Stimulated activated CD8-positive, alpha-beta memory T cell treated with anti-CD3 and anti-CD28 coated beads, Interleukin-2, amount 100 ng/mL, for 1 hour (primary cell): ENCODE measurements around the gene ANKRD44.
"Not testable (repeated sequence)": the region's sequence is repeated elsewhere in the genome, so short reads cannot be mapped to it uniquely, and the experiment has no call there.

Experiments used
- DNase-seq, 2 donors: peaks; one replicate each; pipeline ENCODE4 v3.0.0-alpha.2; 2020; ENCODE audit warnings: low read depth in 2 of 2

The ANKRD44 gene

GRCh38 chr2:197259470-197259999, 51.0 kb downstream of the ANKRD44 start:
- no peak for DNase-seq

- no peak for DNase-seq
Measured at GRCh38 chr2:197258580-197258979, 52.0 kb downstream of the ANKRD44 start.

GRCh38 chr2:197256547-197257170, 53.9 kb downstream of the ANKRD44 start:
- DNase-seq = no peak

DNA sequence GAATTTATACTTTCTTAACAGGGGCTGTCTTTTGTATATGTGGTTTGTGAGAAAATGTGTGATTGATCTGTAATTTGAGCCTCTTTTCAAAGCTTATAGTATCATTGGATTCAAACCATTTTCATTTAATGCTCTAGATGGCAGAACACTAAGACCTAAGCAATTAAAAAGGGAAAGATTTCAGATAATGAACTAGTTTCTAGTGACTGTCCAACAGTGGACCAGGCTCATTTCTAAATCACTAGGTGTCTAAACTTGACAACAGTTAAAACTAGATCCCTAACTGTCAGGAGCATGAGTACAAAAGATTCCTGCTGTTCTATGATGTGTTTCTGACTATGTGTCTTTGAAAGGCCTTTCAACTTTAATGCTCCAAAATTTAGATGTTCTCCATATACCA, 54.6 kb downstream of the ANKRD44 start:
- DNase-seq = no peak

GRCh38 chr2:197255543-197255942, 55.0 kb downstream of the ANKRD44 start:
- peak; percentile 41 to 45 for DNase-seq

DNA sequence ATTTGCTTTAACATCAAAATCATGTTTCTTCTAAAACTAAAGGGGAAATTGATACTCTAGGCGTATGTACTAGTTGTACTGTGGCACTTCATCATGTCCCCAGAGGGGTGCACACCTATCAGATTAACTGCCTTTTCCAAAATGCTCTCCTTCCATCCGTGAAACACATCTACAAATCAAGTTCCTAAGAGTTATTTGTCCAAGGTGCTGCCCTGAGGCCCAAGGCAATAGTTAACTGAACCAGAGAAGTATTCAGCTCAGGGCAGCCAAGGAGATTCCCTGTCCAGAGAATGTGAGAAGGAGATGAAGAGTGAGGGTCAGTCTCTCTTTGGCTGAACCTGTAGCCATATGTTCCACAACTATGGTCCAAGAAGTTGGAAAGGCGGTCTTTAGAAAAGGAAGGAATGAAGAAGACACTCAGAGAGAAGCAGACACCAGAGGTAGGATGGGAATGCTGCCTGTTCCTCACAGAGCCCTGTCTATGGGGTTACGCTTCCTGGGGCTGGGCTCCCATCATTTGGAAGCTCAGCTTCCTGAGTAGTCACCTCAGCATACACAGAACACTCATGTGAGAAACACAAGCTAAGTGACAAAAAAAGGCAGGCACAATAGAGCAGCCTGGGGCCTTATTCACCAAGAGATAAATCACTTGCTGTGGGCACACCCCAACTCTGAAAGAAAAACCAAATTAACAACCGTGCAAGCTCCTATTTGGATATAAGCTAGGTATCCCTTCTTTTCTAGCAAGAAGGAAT, 55.6 kb downstream of the ANKRD44 start:
- DNase-seq = no peak

DNA sequence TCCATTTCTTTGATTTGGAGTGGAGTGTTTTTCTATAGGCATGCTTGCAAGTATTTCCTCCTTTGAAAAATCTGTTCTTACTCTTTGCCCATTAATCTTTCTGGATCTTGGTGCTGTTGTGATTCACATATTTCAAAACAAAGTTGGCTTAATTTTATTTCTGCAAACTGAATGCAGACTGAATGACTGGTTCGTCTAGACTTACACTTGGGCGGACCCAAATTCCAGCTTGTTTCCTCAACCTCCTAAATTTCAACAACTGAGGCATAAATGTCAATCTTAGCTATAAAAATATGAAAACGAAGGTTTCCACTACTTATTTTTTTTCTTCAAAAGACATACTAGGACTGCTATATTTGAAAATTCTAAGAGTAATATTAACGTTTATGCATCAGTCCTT, 59.0 kb downstream of the ANKRD44 start:
- no peak for DNase-seq

DNA sequence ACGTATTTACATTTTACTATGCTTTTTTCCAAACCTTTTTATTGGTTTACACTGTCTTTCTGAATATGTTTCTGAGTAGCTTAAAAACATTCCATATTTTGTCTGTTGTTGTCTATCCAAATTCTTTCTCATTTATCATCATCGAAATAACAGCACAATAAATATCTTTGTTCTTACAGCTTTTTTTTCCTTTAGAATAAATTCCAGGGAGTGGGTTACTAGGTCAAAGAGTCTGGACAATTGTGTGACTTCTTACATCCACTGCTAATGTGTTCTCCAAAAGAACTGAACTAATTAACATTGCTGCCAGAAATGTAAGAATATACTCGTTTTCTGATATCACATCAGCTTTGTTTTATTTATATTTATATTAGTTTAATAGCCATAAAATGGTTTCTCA, 59.4 kb downstream of the ANKRD44 start:
- DNase-seq = no peak

DNA sequence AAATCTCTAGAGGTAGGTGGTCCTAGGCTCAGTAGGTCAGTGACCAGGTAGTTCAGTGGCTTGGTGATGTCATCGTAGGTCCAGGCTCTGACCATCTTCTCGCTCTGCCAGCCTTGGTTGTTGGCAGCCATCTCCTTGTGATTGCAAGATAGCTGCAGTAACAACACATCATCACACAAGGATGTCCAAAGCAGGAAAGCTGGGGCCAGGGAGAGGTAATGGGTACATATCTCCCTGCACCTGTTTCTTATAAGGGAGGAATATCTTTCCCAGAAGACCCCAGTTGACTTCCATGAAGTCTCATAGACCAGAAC, 60.5 kb downstream of the ANKRD44 start:
- no peak for DNase-seq

- no peak for DNase-seq
Measured at GRCh38 chr2:197249381-197250083, 61.0 kb downstream of the ANKRD44 start.

GRCh38 chr2:197248623-197249022, 62.0 kb downstream of the ANKRD44 start:
- DNase-seq = no peak

- DNase-seq = no peak
Measured at GRCh38 chr2:197248001-197248401, 62.6 kb downstream of the ANKRD44 start.

DNA sequence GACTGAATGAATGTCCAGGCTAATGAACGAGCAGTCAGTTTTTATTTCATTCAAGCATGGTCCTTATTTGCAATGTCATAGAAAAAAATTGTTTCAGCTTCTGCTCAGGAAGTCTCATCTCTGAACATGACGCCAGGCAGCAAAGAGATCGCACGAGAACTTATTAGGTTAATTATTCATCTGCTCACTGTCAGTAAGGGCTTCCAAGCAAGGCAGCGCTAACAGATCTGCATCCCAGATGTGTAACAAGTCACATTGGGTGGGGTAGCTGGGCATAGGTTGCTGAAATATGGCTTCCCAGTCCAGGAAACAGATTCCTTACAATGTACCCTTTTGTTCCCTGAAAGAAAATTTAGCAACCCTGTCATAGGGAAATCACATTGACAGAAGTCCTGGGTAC, 63.5 kb downstream of the ANKRD44 start:
- DNase-seq = no peak

GRCh38 chr2:197245829-197246804, 64.5 kb downstream of the ANKRD44 start:
- no peak for DNase-seq

DNA sequence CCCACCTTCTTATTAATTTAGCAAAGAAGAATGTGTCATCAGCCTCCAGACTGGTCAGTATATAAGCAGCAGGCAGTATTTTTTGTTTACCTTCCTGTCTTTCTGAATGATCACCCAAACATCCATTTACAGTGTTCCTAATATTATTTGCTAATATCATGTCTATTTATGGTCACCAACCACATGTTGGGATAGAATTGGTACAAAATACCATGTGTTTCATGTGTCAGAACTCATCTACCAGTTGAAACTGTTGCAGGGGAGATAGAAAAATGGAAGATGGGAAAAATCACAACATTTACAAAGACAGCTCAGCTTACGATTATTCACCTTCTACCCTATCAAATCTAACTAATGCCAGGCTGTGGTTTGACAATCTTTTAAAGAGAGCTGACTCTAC, 66.2 kb downstream of the ANKRD44 start:
- DNase-seq = no peak

DNA sequence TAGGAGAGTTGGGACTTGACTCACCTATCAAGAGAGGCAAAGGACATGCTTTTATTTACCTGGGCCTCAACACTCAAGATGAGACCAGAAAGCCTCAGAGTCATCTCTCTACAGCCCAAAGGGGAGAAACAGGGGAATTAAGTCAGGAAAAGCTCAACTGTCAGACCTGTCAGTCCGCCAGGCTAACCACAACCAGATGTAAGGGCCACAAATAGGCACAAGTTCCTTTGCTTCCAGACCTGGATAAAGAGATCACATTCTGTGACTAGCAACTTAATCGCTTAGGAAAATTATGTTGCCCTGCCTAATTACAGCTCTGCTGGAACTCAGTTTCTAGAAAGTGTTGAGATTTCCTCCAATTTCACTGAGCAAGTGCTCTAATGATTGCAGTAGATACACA, 67.9 kb downstream of the ANKRD44 start:
- no peak for DNase-seq

- DNase-seq = no peak
Measured at GRCh38 chr2:197241596-197241995, 69.0 kb downstream of the ANKRD44 start.

GRCh38 chr2:197241153-197241552, 69.4 kb downstream of the ANKRD44 start:
- no peak for DNase-seq

DNA sequence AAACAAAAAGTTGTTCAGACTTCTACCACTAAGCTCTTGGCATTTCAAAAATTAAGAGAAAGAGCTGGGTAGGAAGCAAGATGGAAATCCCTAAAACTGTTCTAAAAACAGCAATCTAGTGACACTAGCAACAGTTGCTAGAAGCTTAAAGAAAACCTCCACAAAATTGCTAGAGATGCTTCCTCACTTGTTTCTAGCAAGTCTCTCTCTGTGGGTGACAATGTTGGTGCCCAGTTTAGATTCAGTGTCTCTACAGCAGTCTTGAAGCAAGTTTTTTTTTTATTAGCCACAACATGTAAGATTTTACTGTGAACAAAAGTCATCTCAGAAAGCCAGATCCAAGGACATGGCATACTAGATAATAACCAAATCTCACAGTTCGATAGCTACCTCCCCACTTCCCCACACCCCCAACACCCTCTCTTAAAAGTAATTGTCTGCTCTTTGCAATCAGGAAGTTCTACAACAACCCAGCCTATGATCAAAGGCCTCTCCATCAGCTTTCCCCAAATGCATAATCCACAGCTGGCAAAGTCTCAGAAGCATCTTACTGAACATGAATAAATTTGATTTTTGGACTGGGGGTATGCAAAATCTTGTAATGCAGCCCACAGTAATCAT, 70.0 kb downstream of the ANKRD44 start:
- no peak for DNase-seq

- not testable (repeated sequence) for DNase-seq
Measured at GRCh38 chr2:197240018-197240417, 70.6 kb downstream of the ANKRD44 start.

DNA sequence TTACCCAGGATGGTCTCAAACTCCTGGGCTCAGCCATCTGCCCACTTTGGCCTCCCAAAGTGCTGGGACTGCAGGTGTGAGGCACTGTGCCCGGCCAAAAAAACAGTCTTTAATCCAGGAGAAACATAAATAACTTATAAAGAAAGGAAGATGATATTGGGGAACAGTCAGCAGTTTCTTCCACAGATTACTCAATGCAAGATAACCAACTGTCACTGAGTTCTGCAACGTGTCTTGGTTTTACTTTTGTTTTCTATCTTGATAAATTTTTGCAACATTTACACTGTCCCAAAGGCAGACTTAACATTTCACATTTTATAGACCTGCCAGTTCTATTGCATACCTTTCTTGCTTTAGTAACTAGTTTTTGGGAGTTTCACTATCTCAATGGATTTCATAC, 71.1 kb downstream of the ANKRD44 start:
- no peak for DNase-seq
